CD4-positive, alpha-beta T cell (primary cell): ENCODE measurements around the gene GJA4. TPM values are rescaled to one million over a fixed set of nuclear protein-coding genes. Genes with fewer than 3 reads are reported as not detected.

Experiments
- ATAC-seq: fragments of 200-7000 bp; cut with Tn5 transposase; one replicate; pipeline ENCODE4 v1.10.0; 2022; ENCODE audit warnings: mild to moderate bottlenecking; ENCODE audit not compliant: poor library complexity
- CTCF ChIA-PET: fragments of 350-600 bp; sonication (Branson Sonifier 250); formaldehyde crosslinking; loops from one replicate; lab custom pipeline; 2021; ENCODE audit warnings: antibody characterized with exemption, inconsistent platforms; lab: Charles Lee
- POLR2A ChIA-PET: fragments of 350-600 bp; sonication (Branson Sonifier 250); formaldehyde crosslinking; loops from one replicate; lab custom pipeline; 2021; ENCODE audit warnings: antibody characterized with exemption, inconsistent platforms; lab: Charles Lee
- DNase-seq, 14 experiments: peaks; one replicate each; pipeline ENCODE4 v3.0.0-alpha.2; 2013 to 2020; ENCODE audit warnings: mixed read lengths in 2 of 14
- H3K27ac ChIP-seq, 2 donors: one replicate each; pipeline versions ENCODE4 v1.5.1 to v1.7.0; 2013; ENCODE audit warnings: low read length in 2 of 2, low read depth in 1 of 2, mild to moderate bottlenecking in 1 of 2
- H3K27me3 ChIP-seq, 2 experiments: 1 replicate in 1 of 2; 2 replicates in 1 of 2; pipeline versions ENCODE4 v1.6.1 to v1.7.0; 2013; ENCODE audit warnings: low read length in 2 of 2, control low read depth in 1 of 2, mild to moderate bottlenecking in 1 of 2, moderate library complexity in 1 of 2; ENCODE audit not compliant: insufficient read depth in 2 of 2, control insufficient read depth in 1 of 2
- H3K36me3 ChIP-seq: one replicate; pipeline ENCODE4 v1.6.1; 2013; ENCODE audit warnings: low read length, control low read depth; ENCODE audit not compliant: insufficient read depth
- H3K4me1 ChIP-seq: one replicate; pipeline ENCODE4 v1.6.1; 2013; ENCODE audit warnings: low read length, control low read depth; ENCODE audit not compliant: insufficient read depth
- H3K4me3 ChIP-seq: one replicate; pipeline ENCODE4 v1.5.1; 2013; ENCODE audit warnings: mild to moderate bottlenecking, low read length, moderate library complexity
- H3K9me3 ChIP-seq, 2 experiments: 1 replicate in 1 of 2; 2 replicates in 1 of 2; pipeline versions ENCODE4 v1.6.1 to v1.7.0; 2013; ENCODE audit warnings: low read length in 2 of 2, mild to moderate bottlenecking in 2 of 2, control low read depth in 1 of 2, moderate library complexity in 1 of 2; ENCODE audit not compliant: control insufficient read depth in 1 of 2, insufficient read depth in 1 of 2
- H3K27ac Mint-ChIP-seq: one replicate; pipeline ENCODE4 v1.8.0; 2020; ENCODE audit warnings: mixed read lengths
- H3K27me3 Mint-ChIP-seq: one replicate; pipeline ENCODE4 v1.8.0; 2021; ENCODE audit warnings: mixed read lengths
- H3K36me3 Mint-ChIP-seq: one replicate; pipeline ENCODE4 v1.8.0; 2021; ENCODE audit warnings: low read depth, mixed read lengths
- H3K4me1 Mint-ChIP-seq: one replicate; pipeline ENCODE4 v1.8.0; 2021; ENCODE audit warnings: low read depth, mixed read lengths
- H3K4me3 Mint-ChIP-seq: one replicate; pipeline ENCODE4 v1.8.0; 2020; ENCODE audit warnings: mild to moderate bottlenecking, mixed read lengths
- H3K9me3 Mint-ChIP-seq: one replicate; pipeline ENCODE4 v1.8.0; 2020; ENCODE audit warnings: mixed read lengths
- CTCF ChIP-seq: fragments of 200-600 bp; IDR thresholded peaks from one replicate; pipeline ENCODE4 v1.8.0; 2022; ENCODE audit warnings: antibody characterized with exemption, mild to moderate bottlenecking
- intact Hi-C, 2 experiments: fragments of 100-400 bp; cut with DNase I in 1 of 2; cut with micrococcal nuclease in 1 of 2; formaldehyde crosslinking; loops; one replicate each; pipeline versions ENCODE4 v1.15.1 to v1.9.0; 2023 to 2025; cut with DNase I, micrococcal nuclease
- polyA plus RNA-seq, 2 donors: library from polyadenylated mRNA; unstranded; fragments of 120-200 nt; gene quantifications; one replicate each; pipeline ENCODE4 v1.2.1, GENCODE V29; 2013
- total RNA-seq, 174 experiments: library from RNA in 2 of 174; stranded (reverse) in 2 of 174; gene quantifications; one replicate each; pipeline ENCODE4 v1.2.3 and lab custom pipeline; 2021 to 2026

Gene GJA4
- total RNA-seq (not detected), total RNA-seq (lab: John Stamatoyannopoulos, UW) (0 to 2.2 (median 0) reads per million in 172 experiments)
- polyA plus RNA-seq (2013, experiment 1 of 2) = not detected
- polyA plus RNA-seq (2013, experiment 2 of 2) = 0.65 TPM

DNA sequence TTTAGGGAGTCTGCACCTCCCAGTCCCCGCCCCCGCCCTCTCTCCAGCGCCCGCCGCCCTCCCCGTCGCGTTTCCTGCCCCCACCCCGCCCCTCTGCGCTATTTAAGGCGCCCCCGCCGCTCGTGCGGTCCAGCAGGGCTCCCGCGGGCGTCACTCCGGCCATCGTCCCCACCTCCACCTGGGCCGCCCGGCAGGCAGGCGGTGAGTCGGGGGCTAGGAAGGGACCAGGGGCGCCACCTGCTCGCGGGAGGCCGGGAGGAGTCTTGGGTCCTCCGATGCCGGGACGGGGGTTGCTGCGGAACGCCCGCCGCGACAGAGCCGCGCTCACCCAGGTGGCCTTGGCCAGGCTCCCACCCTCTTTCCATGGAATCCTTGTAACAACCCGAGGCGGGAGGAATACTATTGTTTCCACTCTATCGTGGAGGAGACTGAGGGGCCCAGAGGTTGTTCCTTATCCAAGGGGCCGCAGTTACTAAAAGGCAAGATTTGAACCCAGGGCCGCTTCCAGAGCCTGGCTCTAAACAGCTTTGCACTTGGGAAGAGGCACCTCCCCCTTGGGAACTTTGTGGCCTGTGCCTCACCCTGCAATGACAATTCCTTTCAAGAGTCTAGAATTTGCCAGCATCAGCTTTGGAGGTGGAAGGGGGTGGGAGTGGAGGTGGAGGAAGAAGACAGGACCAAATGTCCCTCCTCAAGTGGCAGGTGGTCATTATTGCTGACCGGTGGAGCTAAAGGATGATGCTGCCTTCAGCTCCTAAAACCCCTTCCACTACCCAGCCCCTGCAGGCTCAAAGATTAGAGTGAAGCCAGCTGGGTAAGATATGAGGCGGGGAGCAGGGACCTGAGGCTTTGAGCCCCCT lies at the start of gene GJA4:
Gene GJA4, plus strand, starts transcription at position 132 of the 860 bp plus-strand sequence. CDS start 1,215 bp downstream, outside the sequence.
- H3K27ac Mint-ChIP-seq = no peak within 1 kb of the TSS
- H3K36me3 Mint-ChIP-seq = no peaks in the 10 kb centered on the region
- DNase-seq (peak in 1 of 14 experiments; percentile 12), ATAC-seq (no peak)
- peaks cover 4% of the 10 kb centered on the region for H3K4me1 Mint-ChIP-seq
- H3K27me3 Mint-ChIP-seq = peaks cover 28% of the 10 kb centered on the region
- no peak within 1 kb of the TSS for H3K4me3 Mint-ChIP-seq
- H3K27ac ChIP-seq = no peak within 1 kb of the TSS
- H3K4me3 ChIP-seq = no peak within 1 kb of the TSS
- intact Hi-C loops = no loop called here
- ChIA-PET CTCF (no interaction called here), POLR2A (no interaction called here)
- H3K9me3 ChIP-seq = no peaks in the 10 kb centered on the region
- H3K9me3 Mint-ChIP-seq = no peaks in the 10 kb centered on the region
- peaks cover 15 to 22% of the 10 kb centered on the region in 2 experiments for H3K27me3 ChIP-seq
- no peak for TF ChIP-seq CTCF
- H3K4me1 ChIP-seq = peaks cover 8% of the 10 kb centered on the region
- no peaks in the 10 kb centered on the region for H3K36me3 ChIP-seq

- ChIA-PET CTCF (interaction anchor here (1.1 kb wide), 1 partner anchor 108 kb away, joined by 4 read pairs; no protein-coding TSS in a partner anchor), POLR2A (no interaction called here)
- DNase-seq = no peak
- no peaks in the 10 kb centered on the region for H3K36me3 ChIP-seq
- no peak overlapping the region for H3K27ac Mint-ChIP-seq
- TF ChIP-seq CTCF = no peak
- H3K4me3 Mint-ChIP-seq = no peak overlapping the region
- peaks cover 7% of the 10 kb centered on the region for H3K4me1 ChIP-seq
- H3K27me3 ChIP-seq = no peaks in the 10 kb centered on the region
- no peaks in the 10 kb centered on the region for H3K36me3 Mint-ChIP-seq
- no peak for ATAC-seq
- no peak overlapping the region for H3K27ac ChIP-seq
- intact Hi-C loops = loop anchor here in 1 of 2 experiments (2.0 kb wide), 1 partner anchor 1111 kb away; no protein-coding TSS in a partner anchor
- H3K9me3 Mint-ChIP-seq = no peaks in the 10 kb centered on the region
- H3K9me3 ChIP-seq = no peaks in the 10 kb centered on the region
- no peaks in the 10 kb centered on the region for H3K4me1 Mint-ChIP-seq
- peaks cover 4% of the 10 kb centered on the region for H3K27me3 Mint-ChIP-seq
- no peak overlapping the region for H3K4me3 ChIP-seq
Observed at GRCh38 chr1:34743775-34744174, 49.0 kb upstream of the GJA4 start.

- H3K27me3 Mint-ChIP-seq = peaks cover 4% of the 10 kb centered on the region
Observed at GRCh38 chr1:34744851-34745250, 47.9 kb upstream of the GJA4 start.

More at GRCh38 chr1:34744851-34745250, 47.9 kb upstream of the GJA4 start:
- Mint-ChIP-seq H3K9me3 (no peaks in the 10 kb centered on the region), H3K36me3 (no peaks in the 10 kb centered on the region), H3K27ac (no peak overlapping the region), H3K4me1 (no peaks in the 10 kb centered on the region), H3K4me3 (no peak overlapping the region)
- ATAC-seq (no peak), DNase-seq (no peak)
- Histone ChIP-seq H3K27ac (no peak overlapping the region), H3K27me3 (no peaks in the 10 kb centered on the region), H3K9me3 (no peaks in the 10 kb centered on the region), H3K4me3 (no peak overlapping the region), H3K36me3 (no peaks in the 10 kb centered on the region), H3K4me1 (peaks cover 7% of the 10 kb centered on the region)
- no peak for TF ChIP-seq CTCF
- CTCF ChIA-PET = no interaction called here
- intact Hi-C loops = no loop called here
- POLR2A ChIA-PET = no interaction called here
